Measurements from ENCODE around the gene TTC19. TPM values are rescaled to one million over a fixed set of nuclear protein-coding genes. Genes with fewer than 3 reads are reported as not detected.
"Not testable (repeated sequence)": the region's sequence is repeated elsewhere in the genome, so short reads cannot be mapped to it uniquely, and the experiment has no call there.

Gene TTC19
- total RNA-seq, 2 donors from 2014 or later: 64.1 to 75.8 TPM

DNA sequence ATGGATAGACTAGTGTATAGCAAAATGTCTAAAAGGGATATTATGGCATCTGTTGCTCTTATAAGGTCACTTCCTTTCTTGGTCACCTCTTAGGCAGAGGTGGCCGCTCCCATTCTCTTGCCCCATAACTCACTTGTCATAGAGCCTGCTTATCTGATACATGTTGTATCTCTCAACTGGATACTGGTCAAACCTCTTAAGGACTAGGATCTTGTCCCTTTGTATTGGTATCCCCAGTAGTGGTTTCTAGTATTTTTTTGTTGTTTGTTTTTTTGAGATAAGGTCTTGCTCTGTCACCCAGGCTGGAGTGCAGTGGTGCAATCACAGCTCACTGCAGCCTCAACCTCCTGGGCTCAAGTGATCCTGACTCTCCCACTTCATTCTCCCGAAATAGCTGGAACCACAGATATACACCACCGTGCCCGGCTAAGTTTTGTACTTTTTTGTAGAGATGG is 27.1 kb upstream of the TTC19 start:
- intact Hi-C loops (cut with DNase I): no loop called here
- H3K36me3 ChIP-seq (replicated peaks in 1 of 2; ENCODE audit: insufficient read depth in 1 of 2, low read depth in 2 of 2): no peaks in the 10 kb centered on the region
- H3K27ac ChIP-seq: no peak overlapping the region
- no peaks in the 10 kb centered on the region for H3K27me3 ChIP-seq
- H3K4me1 ChIP-seq: no peaks in the 10 kb centered on the region
- DNase-seq: no peak
- no peaks in the 10 kb centered on the region for H3K9me3 ChIP-seq
- ATAC-seq: no peak
- TF ChIP-seq, protein P1, sequence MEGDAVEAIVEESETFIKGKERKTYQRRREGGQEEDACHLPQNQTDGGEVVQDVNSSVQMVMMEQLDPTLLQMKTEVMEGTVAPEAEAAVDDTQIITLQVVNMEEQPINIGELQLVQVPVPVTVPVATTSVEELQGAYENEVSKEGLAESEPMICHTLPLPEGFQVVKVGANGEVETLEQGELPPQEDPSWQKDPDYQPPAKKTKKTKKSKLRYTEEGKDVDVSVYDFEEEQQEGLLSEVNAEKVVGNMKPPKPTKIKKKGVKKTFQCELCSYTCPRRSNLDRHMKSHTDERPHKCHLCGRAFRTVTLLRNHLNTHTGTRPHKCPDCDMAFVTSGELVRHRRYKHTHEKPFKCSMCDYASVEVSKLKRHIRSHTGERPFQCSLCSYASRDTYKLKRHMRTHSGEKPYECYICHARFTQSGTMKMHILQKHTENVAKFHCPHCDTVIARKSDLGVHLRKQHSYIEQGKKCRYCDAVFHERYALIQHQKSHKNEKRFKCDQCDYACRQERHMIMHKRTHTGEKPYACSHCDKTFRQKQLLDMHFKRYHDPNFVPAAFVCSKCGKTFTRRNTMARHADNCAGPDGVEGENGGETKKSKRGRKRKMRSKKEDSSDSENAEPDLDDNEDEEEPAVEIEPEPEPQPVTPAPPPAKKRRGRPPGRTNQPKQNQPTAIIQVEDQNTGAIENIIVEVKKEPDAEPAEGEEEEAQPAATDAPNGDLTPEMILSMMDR (IDR thresholded peaks at IDR 0.05): no peak
- no peak for TF ChIP-seq POLR2A (IDR thresholded peaks at IDR 0.05)
- H3K4me3 ChIP-seq: no peak overlapping the region
- 88 to 95% methylated on average over 4 of the region's 4 CpGs for WGBS, 2 donors

DNA sequence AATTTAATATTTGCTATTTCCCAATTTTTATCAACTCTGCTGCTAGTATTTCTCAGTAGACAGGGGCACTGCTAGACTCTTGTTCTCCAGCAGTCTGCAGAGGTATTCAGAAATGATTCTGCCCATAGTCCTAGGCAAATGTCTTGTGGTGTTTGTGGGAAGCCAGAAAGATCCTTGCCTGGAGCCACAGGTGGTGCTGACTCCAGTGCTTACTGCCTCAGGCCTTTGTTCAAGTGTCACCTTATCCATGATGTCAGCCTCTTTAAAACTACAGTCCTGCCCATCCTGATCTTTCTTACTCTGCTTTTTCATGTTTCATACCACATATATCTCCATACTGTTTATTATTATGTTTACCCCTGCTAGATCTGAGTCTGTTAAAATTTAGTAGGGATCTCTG is 26.6 kb upstream of the TTC19 start:
- Histone ChIP-seq H3K9me3 (no peaks in the 10 kb centered on the region), H3K4me3 (no peak overlapping the region), H3K36me3 (replicated peaks in 1 of 2; ENCODE audit: insufficient read depth in 1 of 2, low read depth in 2 of 2) (peaks cover 0 to 1% of the 10 kb centered on the region in 2 donors), H3K27ac (no peak overlapping the region), H3K27me3 (no peaks in the 10 kb centered on the region), H3K4me1 (no peaks in the 10 kb centered on the region)
- intact Hi-C loops (cut with DNase I): no loop called here
- DNase-seq (no peak), ATAC-seq (no peak)
- no peak for TF ChIP-seq POLR2A (IDR thresholded peaks at IDR 0.05)

DNA sequence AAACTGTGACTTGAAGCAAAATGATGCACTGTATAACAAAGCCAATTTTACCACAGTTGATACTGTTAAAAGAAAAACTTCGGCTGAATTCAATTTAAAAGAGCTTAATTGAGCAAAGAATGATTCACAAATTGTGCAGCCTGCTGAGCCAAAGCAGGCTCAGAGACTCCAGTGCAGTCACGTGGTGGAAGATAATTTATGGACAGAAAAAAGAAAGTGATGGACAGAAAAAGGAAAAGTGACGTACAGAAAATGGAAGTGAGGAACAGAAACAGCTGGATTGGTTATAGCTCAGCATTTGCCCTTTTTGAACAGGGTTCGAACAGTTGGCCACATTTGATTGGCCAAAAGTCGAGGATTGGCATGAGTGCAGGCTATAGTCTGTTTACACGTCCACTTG is 25.8 kb upstream of the TTC19 start:
- ATAC-seq: no peak

DNA sequence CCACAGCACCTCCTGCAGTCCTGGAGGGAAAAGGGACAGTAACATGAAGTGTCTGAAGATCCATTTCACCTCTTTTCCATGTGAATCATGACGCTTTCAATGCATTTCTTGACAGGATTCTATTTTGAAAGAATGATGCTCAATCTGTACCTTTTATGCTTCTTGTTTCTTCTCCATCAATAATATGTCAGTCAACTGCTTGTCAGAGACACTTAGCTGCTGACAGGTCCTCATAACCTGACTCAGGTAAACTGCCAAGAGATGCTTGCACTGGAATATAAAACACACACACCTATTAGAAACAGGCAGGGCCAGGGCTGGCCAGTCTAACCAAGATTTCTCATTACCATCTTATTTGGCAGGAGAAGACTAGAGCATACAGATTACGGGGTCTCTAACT is 21.7 kb upstream of the TTC19 start:
- no peak for DNase-seq
- 93 to 100% methylated on average over 2 of the region's 2 CpGs for WGBS, 2 donors
- H3K36me3 ChIP-seq (replicated peaks in 1 of 2; ENCODE audit: insufficient read depth in 1 of 2, low read depth in 2 of 2): peaks cover 6 to 10% of the 10 kb centered on the region in 2 donors
- TF ChIP-seq, protein P1 (IDR thresholded peaks at IDR 0.05): no peak
- TF ChIP-seq POLR2A (IDR thresholded peaks at IDR 0.05): no peak
- intact Hi-C loops (cut with DNase I): no loop called here
- H3K27me3 ChIP-seq: no peaks in the 10 kb centered on the region
- no peak overlapping the region for H3K27ac ChIP-seq
- H3K4me3 ChIP-seq: no peak overlapping the region
- no peaks in the 10 kb centered on the region for H3K9me3 ChIP-seq
- ATAC-seq: no peak
- H3K4me1 ChIP-seq: no peaks in the 10 kb centered on the region

More for the DNA sequence above, 25.8 kb upstream of the TTC19 start:
- no peak for DNase-seq
- Histone ChIP-seq H3K9me3 (no peaks in the 10 kb centered on the region), H3K27me3 (no peaks in the 10 kb centered on the region), H3K27ac (no peak overlapping the region), H3K4me3 (no peak overlapping the region), H3K36me3 (replicated peaks in 1 of 2; ENCODE audit: insufficient read depth in 1 of 2, low read depth in 2 of 2) (peaks cover 0 to 2% of the 10 kb centered on the region in 2 donors), H3K4me1 (no peaks in the 10 kb centered on the region)
- TF ChIP-seq POLR2A (IDR thresholded peaks at IDR 0.05): no peak
- TF ChIP-seq, protein P1 (IDR thresholded peaks at IDR 0.05): no peak
- intact Hi-C loops (cut with DNase I): no loop called here
- 73 to 77% methylated on average over 6 of the region's 6 CpGs for WGBS, 2 donors

DNA sequence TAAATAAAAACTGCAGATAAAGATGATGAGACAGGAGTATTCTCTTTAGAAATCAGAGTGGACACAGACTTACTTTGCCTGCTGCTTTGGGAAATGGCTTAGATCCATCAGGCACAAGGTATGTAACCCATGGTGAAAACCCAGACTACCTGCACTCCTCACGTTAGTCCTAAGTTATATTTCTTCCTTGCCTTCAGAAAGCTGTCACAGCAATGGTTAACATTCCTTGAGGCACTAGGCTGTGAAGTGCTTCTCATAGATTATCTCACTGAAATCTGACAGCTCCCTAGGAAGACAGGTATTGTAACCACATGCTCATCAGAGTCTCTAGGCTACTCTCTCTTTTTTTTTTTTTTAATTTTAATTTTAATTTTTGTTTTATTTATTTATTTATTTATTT is 21.0 kb upstream of the TTC19 start:
- intact Hi-C loops (cut with DNase I): no loop called here
- 95 to 96% methylated on average over 1 of the region's 1 CpG for WGBS, 2 donors
- no peak for DNase-seq
- H3K9me3 ChIP-seq: no peaks in the 10 kb centered on the region
- no peaks in the 10 kb centered on the region for H3K27me3 ChIP-seq
- no peak overlapping the region for H3K27ac ChIP-seq
- H3K36me3 ChIP-seq (replicated peaks in 1 of 2; ENCODE audit: insufficient read depth in 1 of 2, low read depth in 2 of 2): peaks cover 6 to 10% of the 10 kb centered on the region in 2 donors
- H3K4me3 ChIP-seq: no peak overlapping the region
- no peak for ATAC-seq
- TF ChIP-seq POLR2A (IDR thresholded peaks at IDR 0.05): no peak
- TF ChIP-seq, protein P1 (IDR thresholded peaks at IDR 0.05): no peak
- H3K4me1 ChIP-seq: no peaks in the 10 kb centered on the region

DNA sequence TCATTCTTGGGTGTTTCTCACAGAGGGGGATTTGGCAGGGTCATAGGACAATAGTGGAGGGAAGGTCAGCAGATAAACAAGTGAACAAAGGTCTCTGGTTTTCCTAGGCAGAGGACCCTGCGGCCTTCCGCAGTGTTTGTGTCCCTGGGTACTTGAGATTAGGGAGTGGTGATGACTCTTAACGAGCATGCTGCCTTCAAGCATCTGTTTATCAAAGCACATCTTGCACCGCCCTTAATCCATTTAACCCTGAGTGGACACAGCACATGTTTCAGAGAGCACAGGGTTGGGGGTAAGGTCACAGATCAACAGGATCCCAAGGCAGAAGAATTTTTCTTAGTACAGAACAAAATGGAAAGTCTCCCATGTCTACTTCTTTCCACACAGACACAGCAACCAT is 20.6 kb upstream of the TTC19 start:
- intact Hi-C loops (cut with DNase I): not testable (repeated sequence)

More for the DNA sequence above, 20.6 kb upstream of the TTC19 start:
- not testable (repeated sequence) for H3K27ac ChIP-seq; H3K4me3 ChIP-seq; H3K27me3 ChIP-seq; H3K9me3 ChIP-seq; DNase-seq; ATAC-seq; H3K4me1 ChIP-seq; H3K36me3 ChIP-seq (replicated peaks in 1 of 2; ENCODE audit: insufficient read depth in 1 of 2, low read depth in 2 of 2)
- WGBS, 2 donors: 80 to 83% methylated on average over 1 of the region's 4 CpGs

Measured in body of pancreas (tissue), 4 donors.